ENCODE results near the gene CXCR2. TPM values are rescaled to one million over a fixed set of nuclear protein-coding genes. Genes with fewer than 3 reads are reported as not detected.

The CXCR2 gene
- polyA plus RNA-seq, result not detected in 2 replicates

GRCh38 chr2:218125626-218126080 is at the start of gene CXCR2:
Gene CXCR2 (plus strand): TSS chr2:218126028. CDS start chr2:218134802, 8,774 bp downstream.

GRCh38 chr2:218166791-218167190 is 41.0 kb downstream of the CXCR2 start, which contains the start of gene CXCR1:
Gene CXCR1 (minus strand): TSS chr2:218166962. CDS start chr2:218165211, 1,751 bp downstream.

Other genes with a start within 250 kb of the CXCR2 start
- gene TNS1, start 123.0 kb upstream of the CXCR2 start, polyA plus RNA-seq, result 0.18 and 0.82 TPM in 2 replicates
- not detected in 2 replicates for gene RUFY4, start 56.8 kb upstream of the CXCR2 start, polyA plus RNA-seq
- gene CXCR1, start 40.9 kb downstream of the CXCR2 start, polyA plus RNA-seq, result not detected in 2 replicates
- gene ARPC2, start 91.2 kb downstream of the CXCR2 start, polyA plus RNA-seq, result 196 and 197 TPM in 2 replicates
- not detected in 2 replicates for gene GPBAR1, start 135.0 kb downstream of the CXCR2 start, polyA plus RNA-seq
- 11.2 and 13.6 TPM in 2 replicates for gene AAMP, start 144.1 kb downstream of the CXCR2 start, polyA plus RNA-seq
- 64.9 and 85.9 TPM in 2 replicates for gene PNKD, start 144.5 kb downstream of the CXCR2 start, polyA plus RNA-seq
- 0.97 and 3.5 TPM in 2 replicates for gene TMBIM1, start 166.5 kb downstream of the CXCR2 start, polyA plus RNA-seq
- gene CATIP, start 230.8 kb downstream of the CXCR2 start, polyA plus RNA-seq, result not detected in 2 replicates

Measured in Purkinje cell (primary cell).